ENCODE measurements around the gene TVP23A.
"Not testable (repeated sequence)": the region's sequence is repeated elsewhere in the genome, so short reads cannot be mapped to it uniquely, and the experiment has no call there.

TVP23A gene

GRCh38 chr16:10835281-10835931 is 16.8 kb upstream of the TVP23A start:
- DNase-seq (ENCODE audit: low read depth) = no peak

GRCh38 chr16:10834766-10835165 is 16.2 kb upstream of the TVP23A start:
- no peak for DNase-seq (ENCODE audit: low read depth)

DNA sequence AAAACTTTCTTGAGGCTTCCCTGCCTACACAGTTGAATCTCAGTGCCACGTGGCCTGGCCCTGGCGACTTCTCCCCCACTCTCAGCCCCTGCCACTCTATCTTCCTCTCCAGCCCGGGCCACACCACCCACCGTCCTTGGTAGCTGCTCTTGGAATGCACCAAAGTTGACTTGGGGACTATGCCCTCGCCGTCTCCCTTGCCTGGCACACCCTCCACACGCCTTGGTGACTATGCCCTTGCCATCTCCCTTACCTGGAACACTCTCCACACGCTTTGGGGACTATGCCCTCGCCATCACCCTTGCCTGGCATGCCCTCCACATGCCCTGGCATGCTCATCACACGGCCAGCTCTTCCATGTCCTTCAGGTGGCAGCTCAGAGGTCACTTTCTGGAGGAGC is 15.5 kb upstream of the TVP23A start:
- DNase-seq (ENCODE audit: low read depth) = no peak

GRCh38 chr16:10833271-10833670 is 14.7 kb upstream of the TVP23A start:
- no peak for DNase-seq (ENCODE audit: low read depth)

- DNase-seq (ENCODE audit: low read depth) = no peak
Observed at GRCh38 chr16:10831894-10832886, 13.6 kb upstream of the TVP23A start.

GRCh38 chr16:10830240-10830639 is 11.6 kb upstream of the TVP23A start:
- DNase-seq (ENCODE audit: low read depth) = not testable (repeated sequence)

DNA sequence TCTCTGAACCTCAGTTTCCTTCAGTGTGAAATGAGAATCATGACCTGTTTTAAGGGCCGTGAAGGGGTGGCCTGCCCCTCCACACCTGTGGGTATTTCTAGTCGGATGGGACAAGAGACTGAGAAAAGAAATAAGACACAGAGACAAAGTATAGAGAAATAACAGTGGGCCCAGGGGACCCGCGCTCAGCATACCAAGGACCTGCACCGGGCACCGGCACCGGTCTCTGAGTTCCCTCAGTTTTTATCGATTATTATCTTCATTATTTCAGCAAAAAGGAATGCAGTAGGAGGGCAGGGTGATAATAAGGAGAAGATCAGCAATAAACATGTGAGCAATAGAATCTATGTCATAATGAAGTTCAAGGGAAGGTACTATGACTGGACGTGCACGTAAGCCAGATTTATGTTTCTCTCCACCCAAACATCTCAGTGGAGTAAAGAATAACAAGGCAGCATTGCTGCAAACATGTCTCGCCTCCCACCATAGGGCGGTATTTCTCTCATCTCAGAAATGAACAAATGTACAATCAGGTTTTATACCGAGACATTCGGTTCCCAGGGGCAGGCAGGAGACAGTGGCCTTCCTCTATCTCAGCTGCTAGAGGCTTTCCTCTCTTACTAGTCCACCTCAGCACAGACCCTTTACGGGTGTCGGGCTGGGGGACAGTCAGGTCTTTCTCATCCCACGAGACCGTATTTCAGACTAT is 10.9 kb upstream of the TVP23A start:
- not testable (repeated sequence) for DNase-seq (ENCODE audit: low read depth)

- DNase-seq (ENCODE audit: low read depth) = no peak
Observed at GRCh38 chr16:10828851-10829366, 10.3 kb upstream of the TVP23A start.

DNA sequence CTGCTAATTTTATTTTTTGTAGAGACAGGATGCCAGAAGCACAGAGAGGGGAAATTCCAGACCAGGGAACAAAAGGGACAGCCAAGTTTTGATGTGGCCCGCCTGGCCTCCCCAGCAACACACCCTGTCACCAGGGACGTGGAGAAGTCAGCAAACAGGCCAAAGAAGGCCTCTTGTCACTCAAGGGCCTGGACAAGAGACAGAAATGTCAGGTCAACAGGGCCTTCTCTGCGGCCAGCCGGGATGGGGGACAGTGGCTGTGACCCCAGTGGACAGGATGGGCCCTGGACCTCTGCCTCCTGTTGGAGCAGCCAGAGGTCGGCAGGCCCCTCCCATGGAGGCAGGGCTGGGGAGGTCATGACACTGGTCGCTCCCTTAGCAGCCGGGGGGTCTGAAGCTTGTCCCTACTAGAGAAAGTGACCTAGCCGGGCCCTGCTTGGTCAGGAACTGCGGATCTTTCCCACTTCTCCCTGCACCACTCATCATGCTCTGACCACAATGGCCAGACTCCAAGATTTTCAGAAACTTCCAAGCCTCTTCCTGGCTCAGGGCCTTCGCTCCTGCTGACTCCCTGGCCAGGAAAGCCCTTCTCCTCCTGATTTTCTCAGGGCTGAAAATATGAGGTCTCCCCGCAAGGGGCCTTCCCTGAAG is 9.2 kb upstream of the TVP23A start:
- no peak for DNase-seq (ENCODE audit: low read depth)

DNA sequence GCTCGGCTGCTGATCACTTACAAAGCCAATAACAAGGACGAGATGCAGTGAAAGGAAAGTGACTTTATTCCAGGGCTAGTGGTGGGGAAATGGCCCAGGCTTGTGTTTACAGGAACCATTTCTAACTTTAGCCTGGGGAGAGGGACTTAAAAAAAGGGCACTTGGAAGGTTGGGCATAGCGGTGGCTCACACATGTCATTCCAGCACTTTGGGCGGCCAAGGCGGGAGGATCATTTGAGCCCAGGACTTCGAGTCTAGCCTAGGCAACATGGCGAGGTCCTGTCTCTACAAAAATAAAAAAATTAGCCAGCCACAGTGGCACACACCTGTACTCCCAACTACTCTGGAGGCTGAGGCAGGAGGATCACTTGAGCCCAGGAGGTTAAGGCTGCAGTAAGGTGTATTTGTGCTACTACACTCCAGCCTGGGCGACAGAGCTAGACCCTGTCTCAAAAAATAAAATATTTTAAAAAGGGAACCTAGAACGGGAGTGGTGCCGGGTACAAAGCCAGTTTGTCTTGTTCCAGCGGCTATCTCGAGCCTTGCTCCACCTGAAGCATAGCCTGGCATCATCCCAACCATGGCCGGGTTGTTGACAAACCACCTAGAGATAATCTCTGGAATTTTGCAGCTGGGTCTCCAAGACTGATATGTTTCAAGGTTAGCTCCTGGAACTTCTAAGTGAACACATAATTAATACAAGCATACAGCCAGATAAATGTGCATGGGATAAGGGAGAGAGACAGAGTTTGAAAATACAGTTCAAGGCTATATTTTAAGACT is 5.7 kb upstream of the TVP23A start:
- DNase-seq (ENCODE audit: low read depth) = no peak

DNA sequence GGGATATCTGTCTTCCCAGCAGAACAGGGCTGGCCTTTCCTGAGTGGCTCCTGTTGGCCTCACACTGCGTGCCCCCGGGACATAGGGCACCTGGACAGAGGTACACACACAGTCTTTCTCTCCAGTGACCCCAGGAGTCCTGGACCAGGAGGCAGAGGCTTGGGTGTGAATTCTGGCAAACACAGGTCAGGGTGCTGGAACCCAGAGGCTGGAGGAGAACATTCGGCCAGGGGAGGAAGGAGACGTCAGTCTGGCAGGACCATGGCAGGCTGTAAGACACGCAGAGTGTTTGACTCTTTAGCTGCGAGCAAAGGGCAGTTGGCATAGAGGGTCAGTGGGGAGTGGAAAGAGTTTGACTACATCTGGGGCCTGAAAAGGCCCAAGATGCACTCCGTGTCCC is 4.1 kb upstream of the TVP23A start:
- DNase-seq (ENCODE audit: low read depth) = no peak

DNA sequence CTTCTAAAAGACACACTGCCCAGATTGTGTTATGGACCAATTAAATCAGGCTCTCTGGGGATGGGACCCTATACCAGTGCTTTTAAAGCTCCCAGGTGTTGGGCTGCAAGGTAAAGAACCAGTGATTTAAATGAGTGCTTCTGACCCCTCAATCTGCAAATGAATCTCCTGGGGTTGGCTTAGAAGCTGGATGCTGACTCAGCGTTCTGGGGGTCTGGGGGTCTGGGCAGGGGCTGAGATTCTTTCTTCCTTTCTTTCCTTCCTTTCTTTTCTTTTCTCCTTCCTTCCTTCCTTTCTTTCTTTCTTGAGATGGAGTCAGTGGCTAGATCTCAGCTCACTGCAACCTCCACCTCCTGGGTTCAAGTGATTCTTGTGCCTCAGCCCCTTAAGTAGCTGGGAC is 2.0 kb upstream of the TVP23A start:
- no peak for DNase-seq (ENCODE audit: low read depth)

DNA sequence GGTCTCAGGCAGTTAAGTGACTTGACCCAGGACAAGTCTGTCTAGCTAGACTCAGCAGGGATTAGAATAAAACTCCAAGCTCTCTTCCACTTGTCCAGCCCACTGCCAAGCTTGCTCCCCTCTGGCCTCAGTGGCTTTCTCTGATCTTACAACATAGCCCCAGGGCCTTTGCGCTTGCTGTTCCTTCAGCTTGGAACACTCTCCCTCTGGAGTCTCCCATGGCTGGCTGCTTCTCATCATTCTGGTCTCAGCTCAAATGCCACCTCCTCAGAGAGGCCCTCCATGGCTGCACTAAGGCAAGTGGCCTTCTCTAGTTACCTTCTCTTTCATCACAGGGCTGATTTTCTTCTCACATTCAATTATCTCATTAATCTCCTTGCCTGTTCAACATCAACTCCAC is 1.1 kb downstream of the TVP23A start:
- no peak for DNase-seq (ENCODE audit: low read depth)

GRCh38 chr16:10813099-10813455 is 5.5 kb downstream of the TVP23A start:
- no peak for DNase-seq (ENCODE audit: low read depth)

DNA sequence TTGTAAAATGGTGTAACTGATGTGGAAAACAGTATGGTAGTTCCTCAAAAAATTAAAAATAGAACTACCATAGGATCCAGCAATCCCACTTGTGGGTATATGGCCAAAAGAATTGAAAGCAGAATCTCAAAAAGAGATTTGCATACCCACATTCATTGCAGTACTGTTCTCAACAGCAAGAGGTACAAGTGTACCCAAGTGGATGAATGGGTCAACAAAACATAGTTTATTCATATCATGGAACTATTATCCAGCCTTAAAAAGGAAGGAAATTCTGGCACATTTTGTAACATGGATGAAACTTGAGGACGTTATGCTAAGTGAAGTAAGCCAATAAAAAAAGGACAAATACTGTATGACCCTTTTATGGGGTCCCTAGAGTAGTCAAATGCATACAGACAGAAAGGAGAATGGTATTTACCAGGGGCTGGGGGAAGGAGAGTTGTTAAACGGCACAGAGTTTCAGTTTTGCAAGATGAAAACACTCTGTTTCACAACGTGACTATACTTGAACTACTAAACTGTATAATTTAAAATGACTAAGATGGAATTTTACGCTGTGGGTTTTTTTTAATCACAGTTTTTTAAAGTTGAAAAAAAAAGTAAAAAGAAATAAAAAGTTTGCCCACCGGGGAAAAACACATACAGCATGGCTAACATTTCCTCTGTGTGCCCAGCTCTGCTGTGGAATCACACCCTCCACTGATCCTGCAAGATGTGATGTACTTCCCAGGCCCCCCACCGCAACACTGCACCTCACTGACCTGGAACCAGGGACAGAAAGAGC is 6.1 kb downstream of the TVP23A start:
- DNase-seq (ENCODE audit: low read depth) = no peak

- DNase-seq (ENCODE audit: low read depth) = no peak
Observed at GRCh38 chr16:10809706-10810105, 8.9 kb downstream of the TVP23A start.

DNA sequence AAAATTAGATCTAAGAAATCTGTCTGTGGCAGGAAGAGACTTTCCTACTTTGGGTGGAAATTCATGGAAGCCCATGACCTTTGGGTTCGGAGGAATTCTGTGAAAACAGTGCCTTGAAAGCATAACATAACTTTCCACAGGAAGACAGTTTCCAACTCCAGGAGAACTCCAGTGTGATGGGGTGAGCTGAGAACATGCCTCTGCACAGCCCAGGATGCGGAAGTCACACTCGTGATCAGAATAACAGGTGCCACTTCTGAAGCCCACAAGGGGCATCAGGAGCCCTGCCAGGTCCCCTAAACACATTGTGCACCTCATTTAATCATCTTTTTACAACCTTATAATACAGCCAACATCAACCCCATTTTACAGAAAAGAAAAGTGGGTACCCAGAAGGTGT is 9.7 kb downstream of the TVP23A start:
- no peak for DNase-seq (ENCODE audit: low read depth)

GRCh38 chr16:10808218-10808617 is 10.4 kb downstream of the TVP23A start:
- DNase-seq (ENCODE audit: low read depth) = no peak

DNA sequence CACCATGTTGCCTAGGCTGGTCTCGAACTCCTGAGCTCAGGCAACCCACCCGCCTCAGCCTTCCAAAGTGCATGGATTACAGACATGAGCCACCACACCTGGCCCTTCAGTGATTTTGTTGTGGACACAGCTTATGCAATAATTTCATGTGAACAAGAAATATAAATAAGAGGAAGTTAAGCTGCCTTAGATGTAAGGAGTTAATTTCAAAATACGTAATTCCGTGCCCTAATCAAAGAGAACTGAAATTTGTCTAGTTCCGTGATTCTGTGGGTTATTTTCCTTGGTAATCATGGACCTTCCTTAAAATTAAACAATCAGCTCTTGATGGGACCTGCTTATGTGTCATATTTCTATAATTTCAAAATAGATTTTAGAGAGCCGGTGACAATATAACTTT is 11.9 kb downstream of the TVP23A start:
- DNase-seq (ENCODE audit: low read depth) = no peak

DNA sequence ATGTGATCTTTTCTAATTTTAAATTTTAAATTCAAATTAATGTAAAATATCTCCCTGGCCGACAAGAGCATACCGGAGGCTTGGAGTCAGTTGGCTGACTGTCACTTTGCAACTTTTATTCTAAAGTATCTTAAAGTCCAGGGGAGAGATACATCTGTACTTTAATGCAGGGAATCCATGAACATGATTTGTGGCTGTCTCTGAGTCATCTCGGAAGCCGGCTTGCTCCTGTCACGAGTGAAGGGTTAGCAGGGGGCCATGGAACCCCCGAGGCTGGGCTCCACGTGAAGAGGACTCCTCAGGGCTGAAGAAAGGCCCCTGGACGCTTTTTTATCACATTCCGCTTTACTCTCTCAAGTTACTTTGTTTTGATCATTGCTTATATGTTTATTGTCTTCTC is 13.3 kb downstream of the TVP23A start:
- no peak for DNase-seq (ENCODE audit: low read depth)
